IMR-90 (cell line): ENCODE data around the gene RPL12. TPM values are rescaled to one million over a fixed set of nuclear protein-coding genes. Genes with fewer than 3 reads are reported as not detected.

Experiments used
- MAFK ChIP-seq: IDR thresholded peaks from 2 replicates; pipeline ENCODE4 v1.6.1; 2012; ENCODE audit warnings: low read depth, low read length, improper control_type of control experiment
- MAZ ChIP-seq: IDR thresholded peaks from 2 replicates; pipeline ENCODE4 v1.6.1; 2012; ENCODE audit warnings: low read depth, mild to moderate bottlenecking, low read length, improper control_type of control experiment, moderate library complexity, borderline replicate concordance
- POLR2A ChIP-seq: IDR thresholded peaks from 2 replicates; pipeline ENCODE4 v1.6.1; 2012; ENCODE audit warnings: mild to moderate bottlenecking, low read depth, low read length
- polyA plus RNA-seq, 3 experiments: library from polyadenylated mRNA; depleted of rRNA; stranded (reverse); fragments of >200 nt; gene quantifications; 2 replicates each; pipeline ENCODE4 v1.2.3, GENCODE V29; 2012; ENCODE audit warnings: low replicate concordance in 1 of 3
- total RNA-seq: library from RNA; depleted of rRNA; stranded (reverse); fragments of >200 nt; gene quantifications from 2 replicates; pipeline ENCODE4 v1.2.3, GENCODE V29; 2012
- TF ChIP-seq, protein P1 (sequence below): fragments of 150-350 bp; IDR thresholded peaks from 2 replicates; pipeline ENCODE4 v1.6.1; 2016; ENCODE audit warnings: low read depth, mild to moderate bottlenecking, low read length, moderate library complexity, borderline replicate concordance

Gene RPL12
- total and polyA plus RNA-seq, 2 of the 4 experiments (the other 2 are of a cell fraction), result 1,864 to 2,379 TPM

DNA sequence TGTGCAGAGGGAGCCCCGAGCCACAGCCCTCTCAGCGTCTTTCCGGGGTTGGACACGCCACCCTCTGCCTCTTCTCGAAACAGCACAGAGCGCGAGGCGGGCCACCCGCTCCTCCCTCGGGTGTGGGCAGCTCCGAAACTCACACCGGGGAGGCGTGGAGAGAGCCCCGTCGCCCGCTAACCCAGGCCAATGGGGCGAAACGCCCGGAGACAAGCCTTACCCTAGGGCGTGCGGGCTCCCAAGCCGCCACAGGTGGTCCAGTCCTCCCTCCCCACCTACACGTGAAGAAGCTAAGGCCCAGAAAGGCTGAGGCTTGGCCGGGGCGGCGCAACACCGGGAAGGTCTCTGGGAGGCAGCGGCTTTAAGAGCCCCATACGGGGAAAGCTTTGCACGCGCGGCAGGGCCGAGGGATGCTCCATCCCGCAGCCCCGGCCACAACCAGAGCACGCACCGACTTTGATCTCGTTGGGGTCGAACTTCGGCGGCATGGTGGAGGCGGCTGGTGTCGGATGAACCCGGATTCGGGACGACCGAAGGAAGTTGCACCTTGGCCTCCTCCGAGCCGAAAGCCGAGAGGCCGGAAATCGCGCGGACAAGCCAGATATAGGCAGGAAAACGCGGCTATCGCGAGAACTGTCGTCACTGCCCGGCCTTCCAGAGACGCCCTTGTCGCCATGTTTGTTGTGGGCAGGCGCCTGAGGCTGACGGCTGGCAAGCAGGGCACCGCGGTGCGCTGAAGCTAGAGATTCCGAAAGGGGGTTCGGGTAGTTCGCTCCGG lies at the start of gene RPL12, which contains the start of gene LRSAM1 (continued):
- peak; percentile 8; the same call in 1 of the 2 replicates for TF ChIP-seq MAZ
- TF ChIP-seq, protein P1, sequence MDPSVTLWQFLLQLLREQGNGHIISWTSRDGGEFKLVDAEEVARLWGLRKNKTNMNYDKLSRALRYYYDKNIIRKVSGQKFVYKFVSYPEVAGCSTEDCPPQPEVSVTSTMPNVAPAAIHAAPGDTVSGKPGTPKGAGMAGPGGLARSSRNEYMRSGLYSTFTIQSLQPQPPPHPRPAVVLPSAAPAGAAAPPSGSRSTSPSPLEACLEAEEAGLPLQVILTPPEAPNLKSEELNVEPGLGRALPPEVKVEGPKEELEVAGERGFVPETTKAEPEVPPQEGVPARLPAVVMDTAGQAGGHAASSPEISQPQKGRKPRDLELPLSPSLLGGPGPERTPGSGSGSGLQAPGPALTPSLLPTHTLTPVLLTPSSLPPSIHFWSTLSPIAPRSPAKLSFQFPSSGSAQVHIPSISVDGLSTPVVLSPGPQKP, result no peak
- TF ChIP-seq POLR2A, result peak; percentile 100
- no peak for TF ChIP-seq MAFK
